Endothelial cell of umbilical vein (primary cell): ENCODE data around the gene SLC2A4. TPM values are rescaled to one million over a fixed set of nuclear protein-coding genes. Genes with fewer than 3 reads are reported as not detected.
A peak's percentile ranks its signal among the peaks of the same experiment; 100 is the strongest.

Experiments
- BruUV-seq: library from RNA; stranded (reverse); fragments of 400-500 nt; replicated peaks from 2 replicates; lab custom pipeline; 2021; lab: Mats Ljungman, UMichigan
- CTCF ChIA-PET: fragments of 300-600, 350-600 bp; sonication (Branson Sonifier 250); formaldehyde crosslinking; loops from one replicate; lab custom pipeline; 2021; ENCODE audit warnings: antibody characterized with exemption, inconsistent platforms; lab: Charles Lee
- POLR2A ChIA-PET: fragments of 300-600, 350-600 bp; sonication (Branson Sonifier 250); formaldehyde crosslinking; loops from one replicate; lab custom pipeline; 2021; ENCODE audit warnings: antibody characterized with exemption, inconsistent platforms; lab: Charles Lee
- DNase-seq: peaks from one replicate; pipeline ENCODE4 v3.0.0-alpha.2; 2011; ENCODE audit warnings: low read depth, low spot score
- FAIRE-seq: peaks from 2 replicates; lab custom pipeline; 2011; peaks lifted over from hg19 to GRCh38; lab: Jason Lieb, UNC
- H2AFZ ChIP-seq: 2 replicates; pipeline ENCODE4 v1.6.0; 2012; ENCODE audit warnings: low read depth, low read length, control low read depth, inconsistent platforms
- H3K27ac ChIP-seq: 2 replicates; pipeline ENCODE4 v1.5.1; 2011; ENCODE audit warnings: low read depth, mild to moderate bottlenecking, control low read depth, low read length, moderate library complexity; ENCODE audit not compliant: insufficient read depth
- H3K27me3 ChIP-seq, 2 experiments: 2 replicates each; pipeline versions ENCODE4 v1.6.0 to v1.6.1; 2011; ENCODE audit warnings: low read length in 2 of 2, mixed read lengths in 1 of 2; ENCODE audit not compliant: control insufficient read depth in 2 of 2, insufficient read depth in 2 of 2
- H3K36me3 ChIP-seq, 2 experiments: 2 replicates in 1 of 2; 3 replicates in 1 of 2; pipeline ENCODE4 v1.5.1; 2011; ENCODE audit warnings: low read length in 2 of 2, mild to moderate bottlenecking in 1 of 2, moderate library complexity in 1 of 2; ENCODE audit not compliant: control insufficient read depth in 2 of 2, insufficient read depth in 2 of 2; ENCODE audit errors: extremely low read depth in 1 of 2
- H3K4me1 ChIP-seq: 3 replicates; pipeline ENCODE4 v1.5.1; 2011; ENCODE audit warnings: mild to moderate bottlenecking, low read length; ENCODE audit not compliant: control insufficient read depth, insufficient read depth; ENCODE audit errors: extremely low read depth
- H3K4me2 ChIP-seq: 2 replicates; pipeline ENCODE4 v1.6.1; 2011; ENCODE audit warnings: low read length, control low read depth, mixed read lengths; ENCODE audit not compliant: insufficient read depth
- H3K4me3 ChIP-seq, 3 experiments: fragments of 200-600 bp in 1 of 3; sonication (generic), shearing (Covaris generic) in 1 of 3; replicated peaks in 1 of 3; 2 replicates each; pipeline ENCODE4 v1.5.1; 2011 to 2016; ENCODE audit warnings: control low read depth in 3 of 3, low read length in 3 of 3, mild to moderate bottlenecking in 2 of 3, inconsistent platforms in 1 of 3, low read depth in 1 of 3, moderate library complexity in 1 of 3; ENCODE audit not compliant: insufficient read depth in 1 of 3
- H3K79me2 ChIP-seq: 2 replicates; pipeline ENCODE4 v1.6.0; 2012; ENCODE audit warnings: low read length, inconsistent platforms; ENCODE audit not compliant: control insufficient read depth, insufficient read depth
- H3K9ac ChIP-seq: replicated peaks from 2 replicates; pipeline ENCODE3; 2011; ENCODE audit warnings: low read length, control low read depth; ENCODE audit not compliant: insufficient read depth; ENCODE audit errors: extremely low read depth
- H3K9me1 ChIP-seq: replicated peaks from 3 replicates; pipeline ENCODE4 v1.6.0; 2011; ENCODE audit warnings: mild to moderate bottlenecking, low read length; ENCODE audit not compliant: control insufficient read depth, insufficient read depth; ENCODE audit errors: extremely low read depth
- H3K9me3 ChIP-seq: replicated peaks from 2 replicates; pipeline ENCODE4 v1.5.1; 2012; ENCODE audit warnings: low read length, inconsistent platforms; ENCODE audit not compliant: control insufficient read depth, insufficient read depth
- H4K20me1 ChIP-seq: replicated peaks from 2 replicates; pipeline ENCODE3; 2011; ENCODE audit warnings: mild to moderate bottlenecking, low read length; ENCODE audit not compliant: control insufficient read depth, insufficient read depth; ENCODE audit errors: extremely low read depth
- EZH2 ChIP-seq: IDR thresholded peaks from 2 replicates; pipeline ENCODE4 v1.6.1; 2012; ENCODE audit warnings: borderline replicate concordance, low read depth, mild to moderate bottlenecking, moderate library complexity, low read length, inconsistent platforms; ENCODE audit not compliant: severe bottlenecking
- FOS ChIP-seq: IDR thresholded peaks from 2 replicates; pipeline ENCODE4 v1.6.1; 2011; ENCODE audit warnings: mild to moderate bottlenecking, low read length, moderate library complexity, borderline replicate concordance; ENCODE audit not compliant: insufficient read depth
- GATA2 ChIP-seq: IDR thresholded peaks from 2 replicates; pipeline ENCODE4 v1.7.0; 2011; ENCODE audit warnings: low read depth, mild to moderate bottlenecking, moderate library complexity, mixed read lengths, low read length; ENCODE audit not compliant: insufficient read length, insufficient read depth
- JUN ChIP-seq: IDR thresholded peaks from 2 replicates; pipeline ENCODE4 v1.6.1; 2011; ENCODE audit warnings: borderline replicate concordance, low read depth; ENCODE audit not compliant: insufficient read length, insufficient read depth
- MYC ChIP-seq: IDR thresholded peaks from one replicate; pipeline ENCODE4 v1.6.1; 2011; ENCODE audit warnings: mild to moderate bottlenecking, low read depth, low read length
- POLR2A ChIP-seq: IDR thresholded peaks from 2 replicates; pipeline ENCODE4 v1.6.1; 2012; ENCODE audit warnings: low read depth, mild to moderate bottlenecking, control low read depth, low read length
- POLR2AphosphoS5 ChIP-seq: IDR thresholded peaks from 2 replicates; pipeline ENCODE4 v1.6.1; 2012; ENCODE audit warnings: low read depth, mild to moderate bottlenecking, control low read depth, low read length, moderate library complexity; ENCODE audit not compliant: insufficient read depth
- dilution Hi-C: fragments of 300-500 bp; cut with MboI; formaldehyde crosslinking; loops from one replicate; pipeline ENCODE4 v1.15.0; 2019; ENCODE audit warnings: low sequenced_read_pairs; ENCODE audit not compliant: extremely low pct_ligation_motif_present
- intact Hi-C: fragments of 100-400 bp; cut with micrococcal nuclease; formaldehyde crosslinking; loops from one replicate; pipeline ENCODE4 v1.10.0; 2022
- polyA plus RNA-seq, 4 experiments: library from polyadenylated mRNA; depleted of rRNA in 3 of 4; stranded (reverse) in 3 of 4; unstranded in 1 of 4; fragments of >200 nt; gene quantifications; 2 replicates each; pipeline versions ENCODE4 v1.2.1 to v1.2.3, GENCODE V29; 2011 to 2012; ENCODE audit warnings: missing spikeins in 1 of 4
- total RNA-seq: library from RNA; stranded (reverse); gene quantifications from 2 replicates; pipeline ENCODE4 v1.2.3, GENCODE V29; 2021
- TF ChIP-seq, protein P1 (sequence below), 2 donors: IDR thresholded peaks; 1 replicate in 1 of 2; 2 replicates in 1 of 2; pipeline ENCODE4 v1.5.1; 2011; ENCODE audit warnings: low read length in 2 of 2, mild to moderate bottlenecking in 2 of 2, moderate library complexity in 2 of 2, control low read depth in 1 of 2, inconsistent platforms in 1 of 2, low read depth in 1 of 2; ENCODE audit not compliant: insufficient read depth in 1 of 2; ENCODE audit errors: extremely low read depth in 1 of 2
- TF ChIP-seq, protein P2 (sequence below): IDR thresholded peaks from 2 replicates; pipeline ENCODE4 v1.6.1; 2011; ENCODE audit not compliant: insufficient read depth, insufficient read length

The SLC2A4 gene
- total and polyA plus RNA-seq, 2 donors (not counting 3 experiments of a cell fraction or from before 2014, with no cell fraction given), result 0.12 TPM; not detected in 1

DNA sequence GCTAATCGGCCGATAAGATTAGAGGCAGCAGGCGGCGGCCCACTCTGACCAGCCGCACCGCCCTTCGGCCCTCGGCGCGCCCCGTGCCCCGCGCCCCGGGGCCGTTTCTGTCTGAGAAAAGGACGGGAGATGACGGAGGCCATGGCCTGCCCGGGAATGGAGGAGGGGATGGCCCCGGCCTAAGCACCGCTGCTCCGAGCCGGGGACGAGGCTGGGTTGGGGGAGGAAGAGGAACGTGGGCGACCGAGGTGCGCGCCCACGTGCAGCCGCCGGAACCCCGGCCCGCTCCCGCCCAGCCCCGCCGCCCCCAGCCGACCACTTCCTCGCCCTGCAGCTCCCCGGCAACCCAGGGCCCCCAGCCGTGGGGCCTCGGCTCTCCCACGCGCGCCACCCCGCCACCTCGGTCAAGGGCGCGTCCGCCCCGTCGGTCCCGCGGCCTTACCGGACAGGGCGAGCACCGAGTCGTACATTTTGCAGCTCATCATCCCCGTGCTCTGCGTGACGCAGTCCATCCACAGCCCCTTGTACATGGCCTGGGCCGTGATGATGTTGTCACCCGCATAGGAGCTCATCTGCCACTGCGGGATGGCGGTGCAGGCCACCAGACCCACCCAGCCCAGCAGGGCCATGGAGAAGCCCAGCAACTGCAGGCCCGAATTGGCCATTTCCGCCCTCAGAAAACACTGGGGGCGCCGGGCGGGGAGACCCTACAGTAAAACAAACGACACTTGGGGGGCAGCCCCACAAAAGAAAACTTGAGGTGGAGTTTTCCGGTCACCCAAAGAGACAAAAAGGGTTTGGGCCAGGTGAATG lies 19.9 kb upstream of the SLC2A4 start:
- H3K27me3 ChIP-seq, result no peaks in the 10 kb centered on the region
- BruUV-seq, result no TSS peak
- no peaks in the 10 kb centered on the region for H3K79me2 ChIP-seq
- CTCF ChIA-PET, result interaction anchor here (1.1 kb wide), 1 partner anchor 36 kb away, joined by 3 read pairs; no protein-coding TSS in a partner anchor
- H3K4me3 ChIP-seq, result peak overlapping the region; percentile 19 to 35 (median 22)
- H3K4me1 ChIP-seq, result peaks cover 26% of the 10 kb centered on the region
- H3K9ac ChIP-seq, result peak overlapping the region; percentile 29
- H3K4me2 ChIP-seq, result peak overlapping the region; percentile 31
- no peaks in the 10 kb centered on the region for H3K9me3 ChIP-seq
- no peak overlapping the region for H3K27ac ChIP-seq
- DNase-seq, result no peak
- FAIRE-seq, result no peak
- TF ChIP-seq, protein P1, sequence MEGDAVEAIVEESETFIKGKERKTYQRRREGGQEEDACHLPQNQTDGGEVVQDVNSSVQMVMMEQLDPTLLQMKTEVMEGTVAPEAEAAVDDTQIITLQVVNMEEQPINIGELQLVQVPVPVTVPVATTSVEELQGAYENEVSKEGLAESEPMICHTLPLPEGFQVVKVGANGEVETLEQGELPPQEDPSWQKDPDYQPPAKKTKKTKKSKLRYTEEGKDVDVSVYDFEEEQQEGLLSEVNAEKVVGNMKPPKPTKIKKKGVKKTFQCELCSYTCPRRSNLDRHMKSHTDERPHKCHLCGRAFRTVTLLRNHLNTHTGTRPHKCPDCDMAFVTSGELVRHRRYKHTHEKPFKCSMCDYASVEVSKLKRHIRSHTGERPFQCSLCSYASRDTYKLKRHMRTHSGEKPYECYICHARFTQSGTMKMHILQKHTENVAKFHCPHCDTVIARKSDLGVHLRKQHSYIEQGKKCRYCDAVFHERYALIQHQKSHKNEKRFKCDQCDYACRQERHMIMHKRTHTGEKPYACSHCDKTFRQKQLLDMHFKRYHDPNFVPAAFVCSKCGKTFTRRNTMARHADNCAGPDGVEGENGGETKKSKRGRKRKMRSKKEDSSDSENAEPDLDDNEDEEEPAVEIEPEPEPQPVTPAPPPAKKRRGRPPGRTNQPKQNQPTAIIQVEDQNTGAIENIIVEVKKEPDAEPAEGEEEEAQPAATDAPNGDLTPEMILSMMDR (IDR thresholded peaks at IDR 0.05; ENCODE audit: extremely low read depth in 1 of 2, insufficient read depth in 1 of 2, low read depth in 1 of 2, low read length in 2 of 2), result no peak
- intact Hi-C loops, result loop anchor here (1.0 to 2.0 kb wide), 2 partner anchors 9 to 41 kb away; partner anchors contain the start of gene ELP5
- dilution Hi-C loops, result no loop called here
- no peaks in the 10 kb centered on the region for H3K9me1 ChIP-seq
- H2AFZ ChIP-seq, result peak overlapping the region; percentile 52
- POLR2A ChIA-PET, result no interaction called here
- no peaks in the 10 kb centered on the region for H4K20me1 ChIP-seq
- H3K36me3 ChIP-seq, result peaks cover under 1 to 12% of the 10 kb centered on the region in 2 experiments

DNA sequence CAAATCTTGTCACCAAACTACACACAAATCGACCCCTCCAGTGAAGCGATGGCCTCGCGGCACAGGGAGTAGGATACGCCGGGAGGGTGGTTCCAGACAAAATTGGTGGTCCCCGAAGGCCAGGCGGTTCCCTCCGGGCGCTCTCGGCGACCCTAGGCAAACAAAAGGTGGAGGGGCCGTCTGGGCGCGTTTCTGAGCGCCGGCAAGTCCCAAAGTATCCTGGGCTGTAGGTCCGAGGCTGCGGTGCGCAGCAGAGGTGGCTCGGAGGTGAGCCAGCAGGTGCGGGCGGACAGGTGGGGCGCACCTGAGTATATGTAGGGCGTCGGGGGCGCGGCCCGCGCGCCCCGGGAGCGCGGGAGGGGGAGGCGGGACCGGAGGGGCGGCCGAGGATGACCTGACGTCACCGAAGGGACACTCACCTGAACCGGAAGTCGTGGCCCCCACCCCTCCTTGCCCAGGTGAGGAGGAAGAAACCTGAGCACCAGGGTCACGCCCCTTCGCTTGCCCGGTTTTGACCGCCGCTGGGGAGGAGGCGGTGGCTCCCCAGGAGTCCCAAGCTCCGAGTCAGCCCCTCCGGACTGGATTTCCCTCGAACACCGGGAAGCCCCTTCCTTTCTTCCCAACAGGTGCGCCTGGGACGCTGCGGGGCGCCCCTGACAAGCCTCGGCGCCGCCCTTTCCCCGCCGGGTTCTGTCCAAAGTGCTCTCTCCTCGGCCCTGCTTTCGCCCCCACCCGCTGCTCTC lies 19.2 kb upstream of the SLC2A4 start, which contains the start of gene CLDN7:
CLDN7 (minus strand) TSS at position 287 of the 743 bp plus-strand sequence. CDS start 435 bp downstream, outside the sequence.
- dilution Hi-C loops, result no loop called here
- Histone ChIP-seq H4K20me1 (no peaks in the 10 kb centered on the region), H3K27me3 (no peaks in the 10 kb centered on the region), H3K9ac (peak within 1 kb of the TSS; percentile 29), H3K4me2 (peak within 1 kb of the TSS; percentile 31), H3K79me2 (no peaks in the 10 kb centered on the region), H2AFZ (peak within 1 kb of the TSS; percentile 81), H3K4me1 (peaks cover 26% of the 10 kb centered on the region), H3K36me3 (peaks cover 0 to 8% of the 10 kb centered on the region in 2 experiments), H3K9me1 (no peaks in the 10 kb centered on the region), H3K9me3 (no peaks in the 10 kb centered on the region), H3K27ac (no peak within 1 kb of the TSS), H3K4me3 (peak within 1 kb of the TSS; percentile 19 to 35 (median 22))
- BruUV-seq, result no TSS peak
- CTCF ChIA-PET, result interaction anchor here (1.1 kb wide), 1 partner anchor 35 kb away, joined by 3 read pairs; no protein-coding TSS in a partner anchor
- intact Hi-C loops, result no loop called here
- TF ChIP-seq MYC, result no peak
- TF ChIP-seq, protein P2, sequence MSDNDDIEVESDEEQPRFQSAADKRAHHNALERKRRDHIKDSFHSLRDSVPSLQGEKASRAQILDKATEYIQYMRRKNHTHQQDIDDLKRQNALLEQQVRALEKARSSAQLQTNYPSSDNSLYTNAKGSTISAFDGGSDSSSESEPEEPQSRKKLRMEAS, result no peak
- no peak for TF ChIP-seq EZH2
- TF ChIP-seq FOS, result no peak
- TF ChIP-seq POLR2A, result no peak
- TF ChIP-seq GATA2, result no peak
- TF ChIP-seq, protein P1 (IDR thresholded peaks at IDR 0.05; ENCODE audit: extremely low read depth in 1 of 2, insufficient read depth in 1 of 2, low read depth in 1 of 2, low read length in 2 of 2), result no peak
- no peak for TF ChIP-seq POLR2AphosphoS5
- no peak for TF ChIP-seq JUN
- DNase-seq, result no peak
- no peak for FAIRE-seq
- POLR2A ChIA-PET, result no interaction called here
